ENCODE data around the gene PCIF1.

The PCIF1 gene

DNA sequence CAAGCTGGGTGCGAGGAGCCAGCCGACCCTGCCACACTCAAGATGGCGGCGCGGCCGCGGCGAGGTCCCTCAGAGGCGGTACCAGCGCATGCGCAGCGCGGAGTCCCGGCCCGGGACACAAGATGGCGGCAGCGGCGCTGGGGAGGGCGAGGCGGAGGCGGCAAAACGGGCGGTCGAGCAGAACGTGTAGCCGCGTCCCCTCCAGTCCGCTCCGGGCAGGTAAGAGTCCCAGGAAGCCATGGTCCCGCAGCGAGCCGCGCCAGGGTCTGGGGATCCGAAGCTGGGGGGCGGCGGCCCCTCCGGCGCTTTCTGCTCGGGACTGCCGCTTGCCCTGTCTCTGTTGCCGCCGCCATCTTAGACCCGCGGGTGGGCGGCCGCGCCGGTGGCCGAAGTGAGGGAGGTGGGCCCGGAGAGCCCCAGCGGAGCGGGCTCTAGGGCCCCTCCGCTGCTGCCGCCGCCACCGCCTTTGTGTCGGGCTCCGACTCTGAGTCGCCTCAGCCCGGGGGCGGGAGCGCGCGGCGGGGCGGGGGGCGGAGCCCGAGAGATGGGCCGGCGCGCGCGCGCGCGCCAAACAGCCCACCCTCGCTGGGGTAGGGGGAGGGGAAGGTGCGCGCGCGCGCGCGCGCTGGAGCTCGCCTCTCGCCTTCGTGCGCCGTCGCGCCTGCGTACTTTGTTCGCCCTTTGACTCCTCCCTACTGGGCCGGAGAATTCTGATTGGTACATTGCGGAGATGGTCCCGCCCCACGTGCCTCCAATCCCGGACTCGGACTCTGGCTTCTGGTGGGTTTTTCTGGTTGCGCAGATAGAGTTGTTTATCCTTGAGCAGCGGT lies at the start of gene PCIF1:
Gene PCIF1 (plus strand): TSS at position 98 of the 830 bp plus-strand sequence. CDS start 4,317 bp downstream, outside the sequence.
- TF ChIP-seq ZNF274 (IDR thresholded peaks at IDR 0.05; ENCODE audit: low read depth, low read length), result no peak
- H3K4me3 ChIP-seq (ENCODE audit: low read length), result peak within 1 kb of the TSS; percentile 96

DNA sequence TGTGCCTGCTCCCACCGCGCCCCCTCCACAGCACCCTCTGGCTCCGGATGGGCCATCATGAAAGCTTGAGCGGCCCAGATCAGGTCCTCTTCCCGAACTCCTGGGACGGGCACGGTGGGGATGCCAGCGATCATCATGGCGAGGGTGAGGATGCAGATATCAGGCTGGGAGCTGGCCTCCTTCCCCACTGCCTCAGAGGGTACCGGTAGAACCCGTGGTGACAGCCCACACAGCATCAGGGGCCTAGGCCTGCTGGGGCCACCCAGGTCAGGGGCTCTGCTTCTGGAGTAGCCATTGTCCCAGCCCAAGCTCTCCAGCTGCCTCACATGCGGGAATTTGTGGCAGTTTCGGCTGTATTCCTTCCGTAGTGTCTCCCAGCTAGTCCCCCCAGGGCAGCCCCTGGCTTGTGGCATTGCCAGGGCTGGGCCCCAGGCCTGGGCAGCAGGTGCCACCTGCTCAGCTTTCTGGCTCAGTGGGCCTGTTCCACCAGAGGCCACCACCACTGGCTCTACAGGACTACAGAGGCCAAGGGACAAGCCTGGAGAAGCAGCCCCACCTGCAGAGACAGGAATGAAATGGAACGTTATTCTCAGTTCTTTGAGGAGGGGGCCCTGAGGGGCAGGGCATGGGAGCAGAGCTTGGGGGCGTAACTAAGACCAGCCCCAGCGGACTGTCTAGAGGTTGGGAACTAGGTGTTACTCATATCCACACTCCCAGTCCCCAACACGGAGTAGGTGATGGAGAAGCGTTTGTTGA lies 47.7 kb upstream of the PCIF1 start:
- no peak for TF ChIP-seq ZNF274 (IDR thresholded peaks at IDR 0.05; ENCODE audit: low read depth, low read length)

GRCh38 chr20:45887346-45887715 lies 47.2 kb upstream of the PCIF1 start, which contains the start of gene SPATA25:
SPATA25 (minus strand) TSS chr20:45887622; CDS start chr20:45887590, 32 bp downstream.
- TF ChIP-seq ZNF274 (IDR thresholded peaks at IDR 0.05; ENCODE audit: low read depth, low read length), result no peak
- H3K4me3 ChIP-seq (ENCODE audit: low read length), result no peak within 1 kb of the TSS

More for the DNA sequence above, 47.7 kb upstream of the PCIF1 start:
- no peak overlapping the region for H3K4me3 ChIP-seq (ENCODE audit: low read length)

DNA sequence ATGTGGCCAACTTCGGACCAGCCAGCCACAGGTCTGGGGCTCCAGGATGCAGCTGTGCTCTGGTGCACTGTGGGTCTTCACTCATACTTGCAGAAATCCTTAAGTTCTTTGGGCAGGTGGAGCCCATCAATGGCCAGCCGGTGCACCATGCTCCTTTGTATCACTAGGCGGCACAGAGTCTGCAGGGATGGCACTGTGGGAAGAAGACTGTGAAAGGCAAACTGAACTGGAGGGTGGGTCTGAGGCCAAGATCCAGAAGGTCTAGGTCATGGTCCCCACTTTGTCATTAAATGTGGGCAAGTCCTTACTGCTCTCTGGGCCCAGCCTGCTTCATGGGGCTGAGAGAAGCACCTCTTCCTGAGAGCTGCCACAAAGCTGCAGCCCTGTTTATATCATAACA lies 45.8 kb upstream of the PCIF1 start:
- TF ChIP-seq ZNF274 (IDR thresholded peaks at IDR 0.05; ENCODE audit: low read depth, low read length), result no peak
- no peak overlapping the region for H3K4me3 ChIP-seq (ENCODE audit: low read length)

GRCh38 chr20:45890077-45890984 lies 44.2 kb upstream of the PCIF1 start:
- peak overlapping the region; percentile 76; the same call in 1 of the 2 replicates for H3K4me3 ChIP-seq (ENCODE audit: low read length)
- no peak for TF ChIP-seq ZNF274 (IDR thresholded peaks at IDR 0.05; ENCODE audit: low read depth, low read length)

DNA sequence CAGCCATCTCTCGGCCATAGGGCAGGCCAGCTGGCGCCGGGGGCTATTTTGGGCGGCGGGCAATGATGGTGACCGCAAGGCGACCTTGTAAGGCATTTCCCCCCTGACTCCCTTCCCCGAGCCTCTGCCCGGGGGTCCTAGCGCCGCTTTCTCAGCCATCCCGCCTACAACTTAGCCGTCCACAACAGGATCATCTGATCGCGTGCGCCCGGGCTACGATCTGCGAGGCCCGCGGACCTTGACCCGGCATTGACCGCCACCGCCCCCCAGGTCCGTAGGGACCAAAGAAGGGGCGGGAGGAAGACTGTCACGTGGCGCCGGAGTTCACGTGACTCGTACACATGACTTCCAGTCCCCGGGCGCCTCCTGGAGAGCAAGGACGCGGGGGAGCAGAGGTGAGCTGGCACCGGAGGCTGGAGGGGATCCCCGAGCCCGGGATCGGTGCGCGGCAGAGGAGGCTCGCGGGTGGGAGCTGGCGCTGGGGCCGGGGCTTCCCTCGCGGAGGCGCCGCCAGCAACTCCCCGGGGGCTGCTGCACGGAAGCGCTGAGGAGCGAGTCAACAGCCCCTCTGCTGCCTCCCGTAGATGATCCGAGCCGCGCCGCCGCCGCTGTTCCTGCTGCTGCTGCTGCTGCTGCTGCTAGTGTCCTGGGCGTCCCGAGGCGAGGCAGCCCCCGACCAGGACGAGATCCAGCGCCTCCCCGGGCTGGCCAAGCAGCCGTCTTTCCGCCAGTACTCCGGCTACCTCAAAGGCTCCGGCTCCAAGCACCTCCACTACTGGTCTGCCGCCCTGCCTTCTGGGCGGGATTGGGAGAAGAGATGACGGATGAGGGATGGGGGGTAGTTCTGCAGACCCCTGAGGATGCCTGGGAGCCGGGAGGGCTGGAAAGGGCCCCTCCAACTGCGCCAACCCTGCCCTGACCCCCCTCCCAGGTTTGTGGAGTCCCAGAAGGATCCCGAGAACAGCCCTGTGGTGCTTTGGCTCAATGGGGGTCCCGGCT lies 43.2 kb upstream of the PCIF1 start, which contains the start of the genes CTSA and NEURL2:
Gene CTSA (plus strand): TSS at position 351 of the 999 bp plus-strand sequence. CDS start 234 bp downstream, at position 585.
Gene NEURL2 (minus strand): TSS at position 224 of the 999 bp plus-strand sequence. CDS start 217 bp downstream, at position 7.
- peak within 1 kb of the TSS; percentile 76; the same call in 1 of the 2 replicates for H3K4me3 ChIP-seq (ENCODE audit: low read length)
- no peak for TF ChIP-seq ZNF274 (IDR thresholded peaks at IDR 0.05; ENCODE audit: low read depth, low read length)

DNA sequence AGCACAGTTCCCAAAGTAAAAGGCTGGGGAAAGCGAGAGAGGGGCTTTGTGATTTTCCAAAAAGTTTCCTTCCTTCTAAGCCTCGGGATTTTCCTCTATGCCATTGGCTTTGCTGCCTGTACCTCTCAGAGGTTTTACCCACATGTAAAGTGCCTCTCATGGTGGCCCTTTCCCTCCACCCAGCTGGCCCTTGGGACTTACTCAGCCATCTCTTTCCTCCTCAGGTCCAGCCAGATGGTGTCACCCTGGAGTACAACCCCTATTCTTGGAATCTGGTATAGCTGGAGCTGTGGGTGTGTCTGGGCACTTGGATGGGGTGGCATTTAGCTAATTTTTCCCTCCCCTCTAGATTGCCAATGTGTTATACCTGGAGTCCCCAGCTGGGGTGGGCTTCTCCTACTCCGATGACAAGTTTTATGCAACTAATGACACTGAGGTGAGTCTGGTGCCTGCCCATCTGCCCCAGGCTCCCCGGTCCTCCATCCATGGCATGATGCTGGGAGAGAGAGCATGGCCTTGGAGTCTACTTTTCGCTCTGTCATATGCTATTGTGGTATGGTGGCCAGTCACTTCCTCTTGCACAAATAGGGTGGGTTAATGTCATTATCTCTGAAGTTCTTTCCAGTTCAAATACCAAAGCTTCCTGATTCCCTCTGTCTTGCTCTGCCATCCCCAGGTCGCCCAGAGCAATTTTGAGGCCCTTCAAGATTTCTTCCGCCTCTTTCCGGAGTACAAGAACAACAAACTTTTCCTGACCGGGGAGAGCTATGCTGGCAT lies 42.2 kb upstream of the PCIF1 start:
- TF ChIP-seq ZNF274 (IDR thresholded peaks at IDR 0.05; ENCODE audit: low read depth, low read length), result no peak

GRCh38 chr20:45892828-45893500 lies 41.5 kb upstream of the PCIF1 start:
- TF ChIP-seq ZNF274 (IDR thresholded peaks at IDR 0.05; ENCODE audit: low read depth, low read length), result no peak
- H3K4me3 ChIP-seq (ENCODE audit: low read length), result no peak overlapping the region

More for the DNA sequence above, 42.2 kb upstream of the PCIF1 start:
- peak overlapping the region; percentile 76; the same call in 1 of the 2 replicates for H3K4me3 ChIP-seq (ENCODE audit: low read length)

- TF ChIP-seq ZNF274 (IDR thresholded peaks at IDR 0.05; ENCODE audit: low read depth, low read length), result no peak
- H3K4me3 ChIP-seq (ENCODE audit: low read length), result no peak overlapping the region
These were observed 40.7 kb upstream of the PCIF1 start for GRCh38 chr20:45893831-45894230.

GRCh38 chr20:45894797-45895196 lies 39.7 kb upstream of the PCIF1 start:
- TF ChIP-seq ZNF274 (IDR thresholded peaks at IDR 0.05; ENCODE audit: low read depth, low read length), result no peak
- H3K4me3 ChIP-seq (ENCODE audit: low read length), result no peak overlapping the region

DNA sequence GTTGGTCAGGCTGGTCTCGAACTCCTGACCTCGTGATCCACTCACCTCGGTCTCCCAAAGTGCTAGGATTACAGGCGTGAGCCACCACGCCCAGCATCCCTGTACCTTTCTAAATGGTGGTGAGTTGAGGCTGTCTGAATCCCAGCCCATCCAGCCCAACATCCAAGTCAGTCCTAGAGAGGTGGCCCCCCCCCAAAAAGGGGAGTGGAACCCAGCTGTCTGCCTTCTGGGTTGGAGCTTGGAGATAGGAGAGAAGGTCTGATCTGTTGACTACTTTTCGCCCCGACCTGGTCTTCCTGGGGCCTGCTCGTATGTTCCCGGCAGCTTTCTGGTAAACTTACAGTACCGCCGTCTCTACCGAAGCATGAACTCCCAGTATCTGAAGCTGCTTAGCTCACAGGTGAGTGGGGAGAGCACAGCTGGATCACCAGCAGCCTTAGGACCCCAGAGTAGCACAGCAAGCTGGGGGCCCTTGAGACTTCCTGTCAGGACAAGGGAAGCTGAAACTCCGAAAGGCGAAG lies 37.8 kb upstream of the PCIF1 start:
- no peak overlapping the region for H3K4me3 ChIP-seq (ENCODE audit: low read length)
- TF ChIP-seq ZNF274 (IDR thresholded peaks at IDR 0.05; ENCODE audit: low read depth, low read length), result no peak

Data from GM08714 (cell line).